WI38 (cell line): Measurements from ENCODE around the gene TMEM218.
A peak's percentile ranks its signal among the peaks of the same experiment; 100 is the strongest.

ENCODE experiments used
- H3K4me3 ChIP-seq: 2 replicates; pipeline ENCODE4 v1.5.1; 2011; ENCODE audit warnings: low read depth, mild to moderate bottlenecking, control low read depth, low read length
- TF ChIP-seq, protein P1 (sequence below): IDR thresholded peaks from 2 replicates; pipeline ENCODE4 v1.5.1; 2012; ENCODE audit warnings: low read depth, mild to moderate bottlenecking, control low read depth, low read length

Gene TMEM218

DNA sequence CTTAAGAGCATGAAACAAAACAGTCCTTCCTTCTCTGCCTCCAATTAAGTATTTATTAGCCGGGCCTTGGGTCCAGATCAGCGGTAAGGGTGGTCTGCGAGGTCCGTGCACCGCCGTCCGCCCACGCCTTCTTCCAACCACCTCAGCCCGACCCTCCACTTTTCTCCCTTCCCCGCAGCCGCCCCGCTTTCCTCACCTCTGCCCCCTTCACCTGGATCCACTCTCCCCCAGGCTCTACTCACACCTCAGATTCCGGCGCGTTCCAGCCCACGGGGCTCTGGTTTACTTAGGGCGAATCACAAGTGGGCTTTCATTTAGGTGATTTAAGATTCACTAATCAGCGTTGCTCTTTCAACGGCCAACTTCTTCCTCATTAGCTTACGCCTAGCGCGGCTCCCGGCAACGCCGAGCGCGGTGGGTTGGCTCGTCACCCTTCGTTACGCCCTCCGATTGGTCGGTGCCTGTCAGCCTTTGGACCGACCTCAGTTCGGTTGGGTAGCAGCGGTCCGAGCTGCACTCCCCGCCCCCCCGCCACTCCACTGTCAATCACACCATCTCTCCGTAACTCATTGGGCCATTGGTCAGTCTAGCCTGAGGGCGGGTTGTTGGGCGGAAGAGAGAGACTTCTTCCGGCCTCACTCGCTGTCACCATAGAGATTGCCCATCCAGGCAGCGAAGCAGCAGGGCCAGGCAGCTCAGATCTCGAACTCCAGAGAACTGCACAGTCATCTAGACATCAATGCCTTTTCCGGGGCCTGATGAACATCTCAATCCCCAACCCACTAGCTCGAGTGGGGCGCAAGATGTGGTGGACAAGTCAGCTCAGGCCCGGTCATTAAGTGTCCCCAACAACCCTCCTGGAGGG is at the start of gene TMEM218:
Gene TMEM218 (minus strand): TSS at position 284 of the 865 bp plus-strand sequence. CDS start 9,385 bp downstream, outside the sequence.
- peak within 1 kb of the TSS; percentile 96 for H3K4me3 ChIP-seq
- TF ChIP-seq, protein P1, sequence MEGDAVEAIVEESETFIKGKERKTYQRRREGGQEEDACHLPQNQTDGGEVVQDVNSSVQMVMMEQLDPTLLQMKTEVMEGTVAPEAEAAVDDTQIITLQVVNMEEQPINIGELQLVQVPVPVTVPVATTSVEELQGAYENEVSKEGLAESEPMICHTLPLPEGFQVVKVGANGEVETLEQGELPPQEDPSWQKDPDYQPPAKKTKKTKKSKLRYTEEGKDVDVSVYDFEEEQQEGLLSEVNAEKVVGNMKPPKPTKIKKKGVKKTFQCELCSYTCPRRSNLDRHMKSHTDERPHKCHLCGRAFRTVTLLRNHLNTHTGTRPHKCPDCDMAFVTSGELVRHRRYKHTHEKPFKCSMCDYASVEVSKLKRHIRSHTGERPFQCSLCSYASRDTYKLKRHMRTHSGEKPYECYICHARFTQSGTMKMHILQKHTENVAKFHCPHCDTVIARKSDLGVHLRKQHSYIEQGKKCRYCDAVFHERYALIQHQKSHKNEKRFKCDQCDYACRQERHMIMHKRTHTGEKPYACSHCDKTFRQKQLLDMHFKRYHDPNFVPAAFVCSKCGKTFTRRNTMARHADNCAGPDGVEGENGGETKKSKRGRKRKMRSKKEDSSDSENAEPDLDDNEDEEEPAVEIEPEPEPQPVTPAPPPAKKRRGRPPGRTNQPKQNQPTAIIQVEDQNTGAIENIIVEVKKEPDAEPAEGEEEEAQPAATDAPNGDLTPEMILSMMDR, result no peak

- H3K4me3 ChIP-seq, result no peak overlapping the region
- TF ChIP-seq, protein P1, result no peak
Observed at GRCh38 chr11:125157953-125158680, 46.7 kb upstream of the TMEM218 start.

DNA sequence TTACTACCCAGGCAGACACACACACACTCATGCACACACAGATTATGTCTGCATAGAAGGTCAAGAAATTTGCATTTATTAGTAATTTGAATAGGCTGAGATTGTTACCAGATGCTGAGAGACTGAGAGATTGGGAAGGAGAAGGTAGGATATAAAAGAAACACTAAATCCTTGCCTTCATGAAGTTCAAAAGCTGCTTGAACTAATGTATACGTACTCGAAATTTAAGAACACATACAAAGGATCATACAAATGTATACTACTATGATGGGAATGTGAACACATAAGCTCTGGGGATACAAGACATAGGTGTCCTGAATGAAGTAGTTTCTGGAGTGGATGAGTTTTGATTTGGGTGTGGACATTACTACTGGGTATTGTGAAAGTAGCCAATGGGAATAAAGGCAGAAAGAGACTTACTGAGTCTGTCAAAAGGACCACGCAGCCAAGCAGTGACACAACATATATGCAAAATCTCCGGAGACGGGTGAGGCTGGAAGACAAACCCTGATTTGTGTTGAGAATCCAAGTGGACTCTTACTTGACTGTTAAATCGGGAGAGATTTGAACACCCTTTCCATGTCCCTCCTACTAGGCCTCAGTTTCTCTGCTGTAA is 45.8 kb upstream of the TMEM218 start:
- TF ChIP-seq, protein P1, result no peak
- no peak overlapping the region for H3K4me3 ChIP-seq

GRCh38 chr11:125156346-125157117 is 45.1 kb upstream of the TMEM218 start:
- no peak overlapping the region for H3K4me3 ChIP-seq
- TF ChIP-seq, protein P1, result no peak

DNA sequence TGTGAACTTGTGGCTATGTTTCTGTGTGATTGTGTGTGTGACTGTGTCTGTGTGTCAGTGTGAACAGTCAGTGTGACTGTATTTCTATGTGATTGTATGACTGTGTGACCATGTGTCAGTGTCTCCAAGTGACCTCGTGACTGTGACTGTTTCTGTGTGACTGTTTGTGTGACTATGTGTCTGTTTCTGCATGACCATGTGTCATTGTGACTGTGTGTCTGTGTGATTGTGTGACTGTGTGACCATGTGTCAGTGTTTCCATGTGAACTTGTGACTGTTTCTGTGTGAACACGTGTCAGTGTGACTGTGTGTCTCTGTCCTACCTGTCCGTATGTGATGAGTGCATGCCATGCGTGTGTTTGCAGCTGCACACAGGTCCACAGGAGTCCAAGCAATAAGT is 44.3 kb upstream of the TMEM218 start:
- H3K4me3 ChIP-seq, result no peak overlapping the region
- TF ChIP-seq, protein P1, result no peak

DNA sequence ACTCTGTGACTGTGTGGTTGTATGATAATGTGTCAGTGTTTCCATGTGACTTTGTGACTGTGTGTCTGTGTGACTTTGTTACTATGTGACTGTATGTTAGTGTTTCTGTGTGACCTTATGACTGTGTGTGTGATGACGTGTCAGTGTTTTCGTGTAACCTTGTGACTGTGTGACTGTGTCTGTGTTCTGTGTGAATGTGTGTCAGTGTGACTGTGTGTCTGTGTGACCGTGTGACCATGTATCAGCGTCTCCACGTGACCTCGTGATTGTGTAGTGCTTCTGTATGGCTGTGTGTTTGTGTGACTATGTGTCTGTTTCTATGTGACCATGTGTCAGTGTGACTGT is 43.6 kb upstream of the TMEM218 start:
- TF ChIP-seq, protein P1, result no peak
- no peak overlapping the region for H3K4me3 ChIP-seq
